GM13976 (cell line): ENCODE measurements around the gene PORCN.
"Not testable (repeated sequence)": the region's sequence is repeated elsewhere in the genome, so short reads cannot be mapped to it uniquely, and the experiment has no call there.

Source experiments
- DNase-seq: peaks from one replicate; pipeline ENCODE4 v3.0.0; 2012; ENCODE audit warnings: low spot score
- in situ Hi-C: fragments of 300-500 bp; cut with MboI; formaldehyde crosslinking; loops from one replicate; pipeline ENCODE4 v1.12.0; 2022; ENCODE audit warnings: low sequenced_read_pairs, mixed read lengths, inconsistent platforms; ENCODE audit not compliant: unreplicated experiment
- TF ChIP-seq, protein P1 (sequence below): IDR thresholded peaks from 2 replicates; pipeline ENCODE4 v1.5.1; 2012; ENCODE audit warnings: borderline replicate concordance, mild to moderate bottlenecking; ENCODE audit not compliant: insufficient read depth; ENCODE audit errors: extremely low read depth, missing control alignments, control extremely low read depth

Gene PORCN

GRCh38 chrX:48520455-48520854 is 11.7 kb downstream of the PORCN start:
- TF ChIP-seq, protein P1, sequence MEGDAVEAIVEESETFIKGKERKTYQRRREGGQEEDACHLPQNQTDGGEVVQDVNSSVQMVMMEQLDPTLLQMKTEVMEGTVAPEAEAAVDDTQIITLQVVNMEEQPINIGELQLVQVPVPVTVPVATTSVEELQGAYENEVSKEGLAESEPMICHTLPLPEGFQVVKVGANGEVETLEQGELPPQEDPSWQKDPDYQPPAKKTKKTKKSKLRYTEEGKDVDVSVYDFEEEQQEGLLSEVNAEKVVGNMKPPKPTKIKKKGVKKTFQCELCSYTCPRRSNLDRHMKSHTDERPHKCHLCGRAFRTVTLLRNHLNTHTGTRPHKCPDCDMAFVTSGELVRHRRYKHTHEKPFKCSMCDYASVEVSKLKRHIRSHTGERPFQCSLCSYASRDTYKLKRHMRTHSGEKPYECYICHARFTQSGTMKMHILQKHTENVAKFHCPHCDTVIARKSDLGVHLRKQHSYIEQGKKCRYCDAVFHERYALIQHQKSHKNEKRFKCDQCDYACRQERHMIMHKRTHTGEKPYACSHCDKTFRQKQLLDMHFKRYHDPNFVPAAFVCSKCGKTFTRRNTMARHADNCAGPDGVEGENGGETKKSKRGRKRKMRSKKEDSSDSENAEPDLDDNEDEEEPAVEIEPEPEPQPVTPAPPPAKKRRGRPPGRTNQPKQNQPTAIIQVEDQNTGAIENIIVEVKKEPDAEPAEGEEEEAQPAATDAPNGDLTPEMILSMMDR, result no peak
- in situ Hi-C loops, result no loop called here
- DNase-seq, result no peak

DNA sequence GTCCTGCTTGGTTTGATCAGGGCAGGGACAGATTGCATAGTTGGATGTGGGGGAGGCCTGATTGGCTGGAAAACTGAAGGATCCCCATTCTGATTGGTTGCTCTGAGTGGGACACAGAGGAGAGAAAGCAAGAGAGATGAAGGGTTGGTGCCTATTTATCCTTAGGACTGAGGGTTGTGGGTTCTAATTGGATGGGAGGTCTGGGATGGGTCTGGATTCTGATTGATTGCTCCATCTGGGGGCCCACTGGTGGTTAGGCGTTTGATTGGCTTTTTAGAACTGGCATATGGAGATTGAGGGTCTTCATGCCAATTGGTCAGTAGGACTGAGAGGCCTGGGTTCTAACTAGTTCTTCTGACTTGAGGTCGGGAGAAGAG is 12.2 kb downstream of the PORCN start:
- in situ Hi-C loops, result no loop called here
- DNase-seq, result no peak
- TF ChIP-seq, protein P1, result no peak

GRCh38 chrX:48521353-48522243 is 12.8 kb downstream of the PORCN start, which contains the start of gene EBP:
Gene EBP (plus strand): TSS chrX:48521808. CDS start chrX:48523772, 1,964 bp downstream.
- TF ChIP-seq, protein P1, result no peak
- in situ Hi-C loops, result no loop called here
- peak; percentile 90 for DNase-seq

GRCh38 chrX:48522291-48522690 is 13.5 kb downstream of the PORCN start:
- TF ChIP-seq, protein P1, result no peak
- in situ Hi-C loops, result no loop called here
- no peak for DNase-seq

GRCh38 chrX:48523682-48524081 is 14.9 kb downstream of the PORCN start:
- in situ Hi-C loops, result no loop called here
- DNase-seq, result no peak
- TF ChIP-seq, protein P1, result no peak

- in situ Hi-C loops, result not testable (repeated sequence)
Observed at GRCh38 chrX:48525853-48526252, 17.1 kb downstream of the PORCN start.

DNA sequence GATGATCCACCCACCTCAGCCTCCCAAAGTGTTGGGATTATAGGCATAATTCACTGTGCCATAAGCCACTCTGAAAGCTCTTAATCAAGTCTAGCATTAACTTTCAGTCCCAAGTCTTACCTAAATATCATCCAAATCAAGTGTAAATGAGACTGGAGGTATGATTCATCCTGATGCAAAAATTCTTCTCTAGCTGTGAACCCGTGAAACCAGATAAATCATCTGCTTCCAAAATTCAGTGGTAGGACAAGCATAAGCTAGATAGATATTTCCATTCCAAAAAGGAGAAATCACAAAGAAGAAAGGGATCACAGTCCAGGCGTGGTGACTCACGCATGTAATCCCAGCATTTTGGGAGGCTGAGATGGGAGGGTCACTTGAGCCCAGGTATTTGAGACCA is 21.9 kb downstream of the PORCN start:
- in situ Hi-C loops, result no loop called here
- TF ChIP-seq, protein P1, result no peak
- DNase-seq, result no peak

More at GRCh38 chrX:48525853-48526252, 17.1 kb downstream of the PORCN start:
- DNase-seq, result not testable (repeated sequence)
